HepG2 (cell line): ENCODE data around the gene UBE3D.

Experiments used
- FOXK1 ChIP-seq: sonication (generic); formaldehyde crosslinking; IDR thresholded peaks from 2 replicates; pipeline ENCODE4 v1.4.0; 2020; ENCODE audit warnings: low read depth, missing genetic modification reagents, borderline replicate concordance
- ISX ChIP-seq: sonication (generic); formaldehyde crosslinking; conservative IDR thresholded peaks from 2 replicates; pipeline ENCODE4 v1.5.0; 2020; ENCODE audit warnings: missing genetic modification reagents
- MED1 ChIP-seq: sonication (generic); formaldehyde crosslinking; IDR thresholded peaks from 2 replicates; pipeline ENCODE4 v1.4.0; 2020; ENCODE audit warnings: missing genetic modification reagents
- ZNF510 ChIP-seq: sonication (generic); formaldehyde crosslinking; IDR thresholded peaks from 2 replicates; pipeline ENCODE4 v1.4.0; 2020; ENCODE audit warnings: low read depth, mild to moderate bottlenecking, missing genetic modification reagents
- TF ChIP-seq, protein P1 (sequence below): sonication (generic); formaldehyde crosslinking; IDR thresholded peaks from 2 replicates; pipeline ENCODE4 v1.4.0; 2020; ENCODE audit warnings: missing genetic modification reagents, borderline replicate concordance

GRCh38 chr6:83071023-83071422 is 5.4 kb upstream of the UBE3D start:
- TF ChIP-seq, protein P1, sequence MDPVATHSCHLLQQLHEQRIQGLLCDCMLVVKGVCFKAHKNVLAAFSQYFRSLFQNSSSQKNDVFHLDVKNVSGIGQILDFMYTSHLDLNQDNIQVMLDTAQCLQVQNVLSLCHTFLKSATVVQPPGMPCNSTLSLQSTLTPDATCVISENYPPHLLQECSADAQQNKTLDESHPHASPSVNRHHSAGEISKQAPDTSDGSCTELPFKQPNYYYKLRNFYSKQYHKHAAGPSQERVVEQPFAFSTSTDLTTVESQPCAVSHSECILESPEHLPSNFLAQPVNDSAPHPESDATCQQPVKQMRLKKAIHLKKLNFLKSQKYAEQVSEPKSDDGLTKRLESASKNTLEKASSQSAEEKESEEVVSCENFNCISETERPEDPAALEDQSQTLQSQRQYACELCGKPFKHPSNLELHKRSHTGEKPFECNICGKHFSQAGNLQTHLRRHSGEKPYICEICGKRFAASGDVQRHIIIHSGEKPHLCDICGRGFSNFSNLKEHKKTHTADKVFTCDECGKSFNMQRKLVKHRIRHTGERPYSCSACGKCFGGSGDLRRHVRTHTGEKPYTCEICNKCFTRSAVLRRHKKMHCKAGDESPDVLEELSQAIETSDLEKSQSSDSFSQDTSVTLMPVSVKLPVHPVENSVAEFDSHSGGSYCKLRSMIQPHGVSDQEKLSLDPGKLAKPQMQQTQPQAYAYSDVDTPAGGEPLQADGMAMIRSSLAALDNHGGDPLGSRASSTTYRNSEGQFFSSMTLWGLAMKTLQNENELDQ (CRISPR knock-in tag) = no peak
- TF ChIP-seq ZNF510 (CRISPR knock-in tag) (no peak), FOXK1 (no peak), ISX (CRISPR knock-in tag) (no peak), MED1 (CRISPR knock-in tag) (no peak)
